ENCODE data around the gene FLVCR2. TPM values are rescaled to one million over a fixed set of nuclear protein-coding genes. Genes with fewer than 3 reads are reported as not detected.

Gene FLVCR2
- total RNA-seq, 1 experiment from 2014 or later, result 6.6 TPM

DNA sequence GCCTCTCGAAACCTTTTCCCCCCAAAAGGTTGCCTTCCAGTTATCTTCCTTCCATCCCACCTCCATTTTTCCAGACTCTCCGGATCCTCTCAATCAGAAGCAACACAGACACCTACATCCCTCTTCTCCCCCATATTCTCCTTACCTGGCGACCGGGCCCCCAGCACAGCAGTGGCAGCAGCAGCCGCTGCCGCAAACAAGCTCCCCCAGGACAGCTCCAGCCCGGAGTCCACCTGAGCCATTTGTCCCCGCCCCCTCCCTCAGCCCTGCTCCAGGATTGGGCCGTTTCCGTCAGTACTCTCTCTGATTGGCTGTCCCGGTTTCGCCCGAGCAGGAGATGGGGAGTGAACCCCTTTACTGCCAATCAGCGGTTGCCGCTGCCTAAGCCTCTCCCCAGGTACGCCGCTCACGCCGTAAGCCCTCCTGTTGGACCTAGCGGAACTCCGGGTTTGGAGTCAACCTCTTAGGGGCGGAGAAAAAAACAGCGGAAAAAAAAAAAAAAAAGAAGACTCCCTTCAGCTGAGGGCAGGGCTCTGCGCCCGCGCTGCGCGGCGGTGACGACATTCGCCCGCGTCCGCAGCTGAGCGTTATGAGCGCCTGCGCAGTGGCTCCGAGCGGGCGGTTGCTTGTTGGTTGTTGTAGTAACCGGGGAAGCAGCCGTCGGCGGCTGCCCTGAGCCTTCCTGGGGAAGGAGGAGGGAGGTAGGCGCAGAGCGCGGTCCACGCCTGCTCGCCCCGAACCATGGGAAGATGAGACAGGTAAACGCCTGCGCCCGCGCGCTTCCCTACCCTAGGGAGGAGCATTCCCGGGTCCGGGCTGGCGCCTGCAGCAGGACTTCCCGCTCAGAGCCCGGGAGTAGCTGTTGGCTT, 82.4 kb downstream of the FLVCR2 start, which contains the start of the genes ERG28 and TTLL5 (continued):
- TF ChIP-seq, protein P1, sequence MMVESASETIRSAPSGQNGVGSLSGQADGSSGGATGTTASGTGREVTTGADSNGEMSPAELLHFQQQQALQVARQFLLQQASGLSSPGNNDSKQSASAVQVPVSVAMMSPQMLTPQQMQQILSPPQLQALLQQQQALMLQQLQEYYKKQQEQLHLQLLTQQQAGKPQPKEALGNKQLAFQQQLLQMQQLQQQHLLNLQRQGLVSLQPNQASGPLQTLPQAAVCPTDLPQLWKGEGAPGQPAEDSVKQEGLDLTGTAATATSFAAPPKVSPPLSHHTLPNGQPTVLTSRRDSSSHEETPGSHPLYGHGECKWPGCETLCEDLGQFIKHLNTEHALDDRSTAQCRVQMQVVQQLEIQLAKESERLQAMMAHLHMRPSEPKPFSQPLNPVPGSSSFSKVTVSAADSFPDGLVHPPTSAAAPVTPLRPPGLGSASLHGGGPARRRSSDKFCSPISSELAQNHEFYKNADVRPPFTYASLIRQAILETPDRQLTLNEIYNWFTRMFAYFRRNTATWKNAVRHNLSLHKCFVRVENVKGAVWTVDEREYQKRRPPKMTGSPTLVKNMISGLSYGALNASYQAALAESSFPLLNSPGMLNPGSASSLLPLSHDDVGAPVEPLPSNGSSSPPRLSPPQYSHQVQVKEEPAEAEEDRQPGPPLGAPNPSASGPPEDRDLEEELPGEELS (CRISPR knock-in tag; IDR thresholded peaks at IDR 0.05), result peak; percentile 65; the same call in 1 of the 2 replicates
- TF ChIP-seq ZNF121 (CRISPR knock-in tag; IDR thresholded peaks at IDR 0.05) (no peak), MAX (CRISPR knock-in tag; IDR thresholded peaks at IDR 0.05) (peak; percentile 85), SOX15 (CRISPR knock-in tag; IDR thresholded peaks at IDR 0.05) (no peak), EMX1 (CRISPR knock-in tag; IDR thresholded peaks at IDR 0.05) (no peak), AR (CRISPR knock-in tag; IDR thresholded peaks at IDR 0.05) (no peak), ZNF219 (CRISPR knock-in tag; IDR thresholded peaks at IDR 0.05; ENCODE audit: borderline replicate concordance) (no peak), NR1H2 (CRISPR knock-in tag; IDR thresholded peaks at IDR 0.05) (no peak), NFE2L1 (CRISPR knock-in tag; IDR thresholded peaks at IDR 0.05) (peak; percentile 54; the same call in 1 of the 2 replicates), SMAD3 (CRISPR knock-in tag; IDR thresholded peaks at IDR 0.05; ENCODE audit: borderline replicate concordance) (peak; percentile 44; the same call in 1 of the 2 replicates), NFYB (CRISPR knock-in tag; conservative IDR thresholded peaks at IDR 0.05; ENCODE audit: low read depth) (peak; percentile 92), OVOL2 (CRISPR knock-in tag; IDR thresholded peaks at IDR 0.05; ENCODE audit: borderline replicate concordance) (no peak; the same call in 1 of the 2 replicates), CREM (CRISPR knock-in tag; IDR thresholded peaks at IDR 0.05) (peak; percentile 95), SP1 (CRISPR knock-in tag; conservative IDR thresholded peaks at IDR 0.05) (peak; percentile 69), NFATC4 (CRISPR knock-in tag; IDR thresholded peaks at IDR 0.05) (no peak), CBFB (CRISPR knock-in tag; IDR thresholded peaks at IDR 0.05; ENCODE audit: low read depth) (0 out of 2 replicates have a peak, but pooled peaks have one; percentile 41), ZNF416 (CRISPR knock-in tag; IDR thresholded peaks at IDR 0.05) (0 out of 2 replicates have a peak, but pooled peaks have one; percentile 49), ATF6 (CRISPR knock-in tag; IDR thresholded peaks at IDR 0.05) (no peak), USF1 (CRISPR knock-in tag; IDR thresholded peaks at IDR 0.05) (peak; percentile 36; the same call in 1 of the 2 replicates), USF2 (CRISPR knock-in tag; IDR thresholded peaks at IDR 0.05) (0 out of 2 replicates have a peak, but pooled peaks have one; percentile 25), FOXP1 (CRISPR knock-in tag; IDR thresholded peaks at IDR 0.05; ENCODE audit: borderline replicate concordance) (0 out of 2 replicates have a peak, but pooled peaks have one; percentile 62)
- TF ChIP-seq, protein P2, sequence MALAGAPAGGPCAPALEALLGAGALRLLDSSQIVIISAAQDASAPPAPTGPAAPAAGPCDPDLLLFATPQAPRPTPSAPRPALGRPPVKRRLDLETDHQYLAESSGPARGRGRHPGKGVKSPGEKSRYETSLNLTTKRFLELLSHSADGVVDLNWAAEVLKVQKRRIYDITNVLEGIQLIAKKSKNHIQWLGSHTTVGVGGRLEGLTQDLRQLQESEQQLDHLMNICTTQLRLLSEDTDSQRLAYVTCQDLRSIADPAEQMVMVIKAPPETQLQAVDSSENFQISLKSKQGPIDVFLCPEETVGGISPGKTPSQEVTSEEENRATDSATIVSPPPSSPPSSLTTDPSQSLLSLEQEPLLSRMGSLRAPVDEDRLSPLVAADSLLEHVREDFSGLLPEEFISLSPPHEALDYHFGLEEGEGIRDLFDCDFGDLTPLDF (CRISPR knock-in tag; IDR thresholded peaks at IDR 0.05), result no peak
- TF ChIP-seq, protein P3, sequence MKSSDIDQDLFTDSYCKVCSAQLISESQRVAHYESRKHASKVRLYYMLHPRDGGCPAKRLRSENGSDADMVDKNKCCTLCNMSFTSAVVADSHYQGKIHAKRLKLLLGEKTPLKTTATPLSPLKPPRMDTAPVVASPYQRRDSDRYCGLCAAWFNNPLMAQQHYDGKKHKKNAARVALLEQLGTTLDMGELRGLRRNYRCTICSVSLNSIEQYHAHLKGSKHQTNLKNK (CRISPR knock-in tag; IDR thresholded peaks at IDR 0.05), result no peak
- TF ChIP-seq, protein P4, sequence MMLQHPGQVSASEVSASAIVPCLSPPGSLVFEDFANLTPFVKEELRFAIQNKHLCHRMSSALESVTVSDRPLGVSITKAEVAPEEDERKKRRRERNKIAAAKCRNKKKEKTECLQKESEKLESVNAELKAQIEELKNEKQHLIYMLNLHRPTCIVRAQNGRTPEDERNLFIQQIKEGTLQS (CRISPR knock-in tag; conservative IDR thresholded peaks at IDR 0.05), result no peak
- TF ChIP-seq, protein P5, sequence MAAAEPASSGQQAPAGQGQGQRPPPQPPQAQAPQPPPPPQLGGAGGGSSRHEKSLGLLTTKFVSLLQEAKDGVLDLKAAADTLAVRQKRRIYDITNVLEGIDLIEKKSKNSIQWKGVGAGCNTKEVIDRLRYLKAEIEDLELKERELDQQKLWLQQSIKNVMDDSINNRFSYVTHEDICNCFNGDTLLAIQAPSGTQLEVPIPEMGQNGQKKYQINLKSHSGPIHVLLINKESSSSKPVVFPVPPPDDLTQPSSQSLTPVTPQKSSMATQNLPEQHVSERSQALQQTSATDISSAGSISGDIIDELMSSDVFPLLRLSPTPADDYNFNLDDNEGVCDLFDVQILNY (CRISPR knock-in tag; IDR thresholded peaks at IDR 0.05), result peak; percentile 80; the same call in 1 of the 2 replicates
